ENCODE data around the gene SPON2.

Gene SPON2

GRCh38 chr4:1205586-1206298, 33.4 kb upstream of the SPON2 start:
- TF ChIP-seq, protein P1, sequence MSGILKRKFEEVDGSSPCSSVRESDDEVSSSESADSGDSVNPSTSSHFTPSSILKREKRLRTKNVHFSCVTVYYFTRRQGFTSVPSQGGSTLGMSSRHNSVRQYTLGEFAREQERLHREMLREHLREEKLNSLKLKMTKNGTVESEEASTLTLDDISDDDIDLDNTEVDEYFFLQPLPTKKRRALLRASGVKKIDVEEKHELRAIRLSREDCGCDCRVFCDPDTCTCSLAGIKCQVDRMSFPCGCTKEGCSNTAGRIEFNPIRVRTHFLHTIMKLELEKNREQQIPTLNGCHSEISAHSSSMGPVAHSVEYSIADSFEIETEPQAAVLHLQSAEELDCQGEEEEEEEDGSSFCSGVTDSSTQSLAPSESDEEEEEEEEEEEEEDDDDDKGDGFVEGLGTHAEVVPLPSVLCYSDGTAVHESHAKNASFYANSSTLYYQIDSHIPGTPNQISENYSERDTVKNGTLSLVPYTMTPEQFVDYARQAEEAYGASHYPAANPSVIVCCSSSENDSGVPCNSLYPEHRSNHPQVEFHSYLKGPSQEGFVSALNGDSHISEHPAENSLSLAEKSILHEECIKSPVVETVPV (CRISPR knock-in tag; IDR thresholded peaks at IDR 0.05) = no peak
- ATAC-seq = no peak

DNA sequence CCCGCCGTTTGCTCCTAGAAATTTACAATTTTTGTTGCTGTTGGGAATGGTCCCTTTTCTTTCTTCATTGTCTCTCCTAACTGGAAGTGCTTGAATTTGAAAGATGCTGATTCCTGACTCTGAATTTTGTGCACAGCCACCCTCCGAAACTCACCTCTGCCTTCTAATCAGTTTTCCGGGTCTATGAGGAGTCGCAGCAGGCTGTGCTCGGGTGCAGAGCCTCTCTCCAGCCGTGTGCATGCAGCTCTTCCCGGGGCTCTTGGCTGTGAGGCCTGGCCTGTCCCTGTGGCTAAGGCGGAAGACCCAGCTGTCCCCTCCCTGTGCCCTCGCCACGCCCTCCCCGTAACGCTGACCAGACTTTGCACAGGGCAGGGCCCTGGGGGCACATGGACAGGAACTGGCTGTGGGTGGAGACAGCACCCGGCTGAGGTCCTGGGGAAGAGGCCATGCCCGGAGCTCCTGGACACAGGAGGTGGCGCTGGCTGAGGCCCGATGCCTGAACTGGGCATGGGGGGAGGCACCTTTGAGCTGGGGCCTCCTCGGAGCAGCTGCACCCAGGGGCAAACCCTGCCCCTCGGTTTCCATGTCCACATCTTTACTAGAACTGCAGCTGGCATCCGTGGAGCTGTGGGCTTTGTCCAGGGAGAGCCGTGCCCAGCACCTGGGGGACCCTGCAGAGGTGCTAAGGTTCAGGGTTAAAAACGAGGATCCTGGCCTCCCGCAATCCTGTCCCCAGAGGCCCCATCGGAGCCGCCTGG, 32.6 kb upstream of the SPON2 start:
- ATAC-seq = no peak; the same call in 2 of the 3 replicates
- no peak for TF ChIP-seq CREB5 (CRISPR knock-in tag; IDR thresholded peaks at IDR 0.05; ENCODE audit: low read depth)
- no peak for TF ChIP-seq PPARA (CRISPR knock-in tag; IDR thresholded peaks at IDR 0.05; ENCODE audit: borderline replicate concordance)
- TF ChIP-seq ZFP30 (CRISPR knock-in tag; IDR thresholded peaks at IDR 0.05) = no peak

DNA sequence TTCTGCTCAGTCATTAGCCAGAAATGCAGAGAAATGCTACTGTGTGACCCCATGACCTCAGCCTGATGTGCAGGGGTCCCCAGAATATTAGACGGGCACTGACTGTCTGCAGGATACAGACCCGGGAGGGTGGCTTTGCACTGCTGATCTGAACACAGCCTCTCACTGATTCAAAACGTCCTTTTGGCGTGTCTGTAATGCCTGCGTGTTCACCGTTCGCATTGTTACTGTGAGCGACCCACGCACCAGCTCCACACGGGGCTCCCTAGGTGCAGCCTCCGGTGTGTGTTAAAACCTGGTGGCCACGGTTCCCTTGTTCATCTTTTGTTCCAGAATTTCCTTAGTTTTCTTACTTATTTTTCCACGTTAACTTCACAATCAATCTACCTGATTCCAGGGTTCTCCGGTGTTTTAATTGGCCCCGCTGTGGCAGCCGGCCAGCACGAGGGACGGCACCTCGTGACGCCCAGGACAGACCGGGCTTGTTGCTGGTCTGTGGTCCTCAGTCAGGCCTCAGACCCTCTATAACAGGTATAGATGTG, 32.0 kb upstream of the SPON2 start:
- TF ChIP-seq ZFP3 (CRISPR knock-in tag; IDR thresholded peaks at IDR 0.05) (no peak), ZNF565 (CRISPR knock-in tag; conservative IDR thresholded peaks at IDR 0.05; ENCODE audit: low read depth) (no peak), TCF4 (CRISPR knock-in tag; IDR thresholded peaks at IDR 0.05; ENCODE audit: borderline replicate concordance) (no peak)
- no peak for ATAC-seq

DNA sequence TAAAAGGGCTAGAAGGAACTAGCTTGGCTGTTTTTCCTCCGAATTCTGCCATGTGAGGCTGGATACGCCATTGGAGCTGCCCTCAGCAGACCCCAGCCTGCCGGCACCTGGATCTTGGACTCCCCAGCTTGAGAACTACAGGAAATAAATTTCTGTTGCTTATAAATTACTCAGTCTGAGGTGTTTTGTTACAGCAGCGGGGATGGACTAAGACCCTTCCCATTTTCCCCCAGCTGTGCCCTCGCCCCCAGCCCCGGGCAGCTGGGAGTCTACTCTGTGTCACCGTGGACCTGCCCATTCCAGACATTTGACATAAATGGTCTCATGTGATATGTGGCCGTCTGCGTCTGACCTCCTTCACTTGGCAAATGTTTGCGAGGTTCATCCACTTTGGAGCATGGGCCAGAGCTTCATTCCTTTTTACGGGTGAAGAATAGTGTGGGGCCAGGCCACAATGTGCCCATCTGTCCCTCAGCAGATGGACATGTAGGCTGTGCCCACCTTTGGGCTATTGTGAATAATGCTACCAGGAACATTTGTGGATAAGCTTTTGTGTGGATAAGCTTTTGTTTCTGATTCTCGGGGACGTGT, 30.7 kb upstream of the SPON2 start:
- TF ChIP-seq ZC3H10 (CRISPR knock-in tag; IDR thresholded peaks at IDR 0.05) (no peak), ZNF70 (CRISPR knock-in tag; IDR thresholded peaks at IDR 0.05) (no peak), PPARA (CRISPR knock-in tag; IDR thresholded peaks at IDR 0.05; ENCODE audit: borderline replicate concordance) (no peak), ZNF565 (CRISPR knock-in tag; conservative IDR thresholded peaks at IDR 0.05; ENCODE audit: low read depth) (no peak), ZNF8 (CRISPR knock-in tag; IDR thresholded peaks at IDR 0.05) (no peak), ISL1 (CRISPR knock-in tag; IDR thresholded peaks at IDR 0.05) (no peak), RARB (CRISPR knock-in tag; IDR thresholded peaks at IDR 0.05) (no peak), ARNTL (CRISPR knock-in tag; IDR thresholded peaks at IDR 0.05; ENCODE audit: borderline replicate concordance, low read depth) (no peak), ESRRG (CRISPR knock-in tag; IDR thresholded peaks at IDR 0.05) (no peak)
- TF ChIP-seq, protein P1 (CRISPR knock-in tag; IDR thresholded peaks at IDR 0.05) = no peak
- TF ChIP-seq, protein P2, sequence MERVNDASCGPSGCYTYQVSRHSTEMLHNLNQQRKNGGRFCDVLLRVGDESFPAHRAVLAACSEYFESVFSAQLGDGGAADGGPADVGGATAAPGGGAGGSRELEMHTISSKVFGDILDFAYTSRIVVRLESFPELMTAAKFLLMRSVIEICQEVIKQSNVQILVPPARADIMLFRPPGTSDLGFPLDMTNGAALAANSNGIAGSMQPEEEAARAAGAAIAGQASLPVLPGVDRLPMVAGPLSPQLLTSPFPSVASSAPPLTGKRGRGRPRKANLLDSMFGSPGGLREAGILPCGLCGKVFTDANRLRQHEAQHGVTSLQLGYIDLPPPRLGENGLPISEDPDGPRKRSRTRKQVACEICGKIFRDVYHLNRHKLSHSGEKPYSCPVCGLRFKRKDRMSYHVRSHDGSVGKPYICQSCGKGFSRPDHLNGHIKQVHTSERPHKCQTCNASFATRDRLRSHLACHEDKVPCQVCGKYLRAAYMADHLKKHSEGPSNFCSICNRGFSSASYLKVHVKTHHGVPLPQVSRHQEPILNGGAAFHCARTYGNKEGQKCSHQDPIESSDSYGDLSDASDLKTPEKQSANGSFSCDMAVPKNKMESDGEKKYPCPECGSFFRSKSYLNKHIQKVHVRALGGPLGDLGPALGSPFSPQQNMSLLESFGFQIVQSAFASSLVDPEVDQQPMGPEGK (CRISPR knock-in tag; IDR thresholded peaks at IDR 0.05; ENCODE audit: borderline replicate concordance) = no peak
- TF ChIP-seq, protein P3, sequence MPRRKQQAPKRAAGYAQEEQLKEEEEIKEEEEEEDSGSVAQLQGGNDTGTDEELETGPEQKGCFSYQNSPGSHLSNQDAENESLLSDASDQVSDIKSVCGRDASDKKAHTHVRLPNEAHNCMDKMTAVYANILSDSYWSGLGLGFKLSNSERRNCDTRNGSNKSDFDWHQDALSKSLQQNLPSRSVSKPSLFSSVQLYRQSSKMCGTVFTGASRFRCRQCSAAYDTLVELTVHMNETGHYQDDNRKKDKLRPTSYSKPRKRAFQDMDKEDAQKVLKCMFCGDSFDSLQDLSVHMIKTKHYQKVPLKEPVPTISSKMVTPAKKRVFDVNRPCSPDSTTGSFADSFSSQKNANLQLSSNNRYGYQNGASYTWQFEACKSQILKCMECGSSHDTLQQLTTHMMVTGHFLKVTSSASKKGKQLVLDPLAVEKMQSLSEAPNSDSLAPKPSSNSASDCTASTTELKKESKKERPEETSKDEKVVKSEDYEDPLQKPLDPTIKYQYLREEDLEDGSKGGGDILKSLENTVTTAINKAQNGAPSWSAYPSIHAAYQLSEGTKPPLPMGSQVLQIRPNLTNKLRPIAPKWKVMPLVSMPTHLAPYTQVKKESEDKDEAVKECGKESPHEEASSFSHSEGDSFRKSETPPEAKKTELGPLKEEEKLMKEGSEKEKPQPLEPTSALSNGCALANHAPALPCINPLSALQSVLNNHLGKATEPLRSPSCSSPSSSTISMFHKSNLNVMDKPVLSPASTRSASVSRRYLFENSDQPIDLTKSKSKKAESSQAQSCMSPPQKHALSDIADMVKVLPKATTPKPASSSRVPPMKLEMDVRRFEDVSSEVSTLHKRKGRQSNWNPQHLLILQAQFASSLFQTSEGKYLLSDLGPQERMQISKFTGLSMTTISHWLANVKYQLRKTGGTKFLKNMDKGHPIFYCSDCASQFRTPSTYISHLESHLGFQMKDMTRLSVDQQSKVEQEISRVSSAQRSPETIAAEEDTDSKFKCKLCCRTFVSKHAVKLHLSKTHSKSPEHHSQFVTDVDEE (CRISPR knock-in tag; IDR thresholded peaks at IDR 0.05) = no peak
- TF ChIP-seq, protein P4, sequence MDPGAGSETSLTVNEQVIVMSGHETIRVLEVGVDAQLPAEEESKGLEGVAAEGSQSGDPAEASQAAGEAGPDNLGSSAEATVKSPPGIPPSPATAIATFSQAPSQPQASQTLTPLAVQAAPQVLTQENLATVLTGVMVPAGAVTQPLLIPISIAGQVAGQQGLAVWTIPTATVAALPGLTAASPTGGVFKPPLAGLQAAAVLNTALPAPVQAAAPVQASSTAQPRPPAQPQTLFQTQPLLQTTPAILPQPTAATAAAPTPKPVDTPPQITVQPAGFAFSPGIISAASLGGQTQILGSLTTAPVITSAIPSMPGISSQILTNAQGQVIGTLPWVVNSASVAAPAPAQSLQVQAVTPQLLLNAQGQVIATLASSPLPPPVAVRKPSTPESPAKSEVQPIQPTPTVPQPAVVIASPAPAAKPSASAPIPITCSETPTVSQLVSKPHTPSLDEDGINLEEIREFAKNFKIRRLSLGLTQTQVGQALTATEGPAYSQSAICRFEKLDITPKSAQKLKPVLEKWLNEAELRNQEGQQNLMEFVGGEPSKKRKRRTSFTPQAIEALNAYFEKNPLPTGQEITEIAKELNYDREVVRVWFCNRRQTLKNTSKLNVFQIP (CRISPR knock-in tag; IDR thresholded peaks at IDR 0.05; ENCODE audit: borderline replicate concordance, low read depth) = no peak
- no peak for ATAC-seq
